Activated naive CD8-positive, alpha-beta T cell treated with anti-CD3 and anti-CD28 coated beads for 36 hours (primary cell): ENCODE data around the gene TNFRSF12A. TPM values are rescaled to one million over a fixed set of nuclear protein-coding genes. Genes with fewer than 3 reads are reported as not detected.
"Not testable (repeated sequence)": the region's sequence is repeated elsewhere in the genome, so short reads cannot be mapped to it uniquely, and the experiment has no call there.

Experiments used
- DNase-seq: peaks from one replicate; pipeline ENCODE4 v3.0.0; 2021
- H3K27ac Mint-ChIP-seq: one replicate; pipeline ENCODE4 v1.8.0; 2022; ENCODE audit warnings: mild to moderate bottlenecking, moderate library complexity, mixed read lengths
- H3K27me3 Mint-ChIP-seq: one replicate; pipeline ENCODE4 v1.8.0; 2022; ENCODE audit warnings: mild to moderate bottlenecking, mixed read lengths
- H3K36me3 Mint-ChIP-seq: one replicate; pipeline ENCODE4 v1.8.0; 2021; ENCODE audit warnings: mild to moderate bottlenecking, mixed read lengths
- H3K4me1 Mint-ChIP-seq: one replicate; pipeline ENCODE4 v1.8.0; 2021; ENCODE audit warnings: mixed read lengths
- H3K4me3 Mint-ChIP-seq: one replicate; pipeline ENCODE4 v1.8.0; 2022; ENCODE audit warnings: mild to moderate bottlenecking, moderate library complexity, mixed read lengths
- H3K9me3 Mint-ChIP-seq: one replicate; pipeline ENCODE4 v1.8.0; 2022; ENCODE audit warnings: mixed read lengths
- total RNA-seq, 2 experiments: library from RNA; stranded (reverse); gene quantifications; one replicate each; pipeline ENCODE4 v1.2.3, GENCODE V29; 2021

The TNFRSF12A gene
- total RNA-seq, 2 experiments from 2014 or later = 1.2 to 1.5 TPM

DNA sequence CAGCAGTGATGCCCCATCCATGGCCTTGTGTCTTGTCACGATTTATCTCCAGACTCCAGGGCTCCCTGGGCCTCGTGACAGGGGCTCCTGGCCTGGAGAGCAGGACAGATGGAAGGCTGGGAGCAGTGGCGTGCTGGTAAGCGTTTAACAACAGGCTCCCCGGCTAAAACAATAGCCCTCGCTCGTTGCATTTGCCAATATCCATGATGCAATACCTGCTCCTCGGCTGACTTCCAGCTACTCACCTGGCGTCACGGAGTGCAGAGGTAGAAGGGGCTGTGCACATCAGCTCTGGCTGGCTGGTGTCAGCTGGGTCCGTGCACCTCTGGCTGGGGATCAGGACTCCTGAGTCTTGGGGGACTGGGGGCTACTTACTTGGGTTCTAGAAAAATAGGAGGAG, 18.1 kb downstream of the TNFRSF12A start:
- peaks cover 88% of the 10 kb centered on the region for H3K27me3 Mint-ChIP-seq
- H3K9me3 Mint-ChIP-seq = no peaks in the 10 kb centered on the region
- peaks cover 5% of the 10 kb centered on the region for H3K4me1 Mint-ChIP-seq
- no peak overlapping the region for H3K27ac Mint-ChIP-seq
- no peak overlapping the region for H3K4me3 Mint-ChIP-seq
- no peaks in the 10 kb centered on the region for H3K36me3 Mint-ChIP-seq
- DNase-seq = no peak

- no peak overlapping the region for H3K4me3 Mint-ChIP-seq
- no peaks in the 10 kb centered on the region for H3K9me3 Mint-ChIP-seq
- DNase-seq = no peak
- H3K27ac Mint-ChIP-seq = no peak overlapping the region
- peaks cover 5% of the 10 kb centered on the region for H3K4me1 Mint-ChIP-seq
- H3K27me3 Mint-ChIP-seq = peaks cover 88% of the 10 kb centered on the region
- H3K36me3 Mint-ChIP-seq = no peaks in the 10 kb centered on the region
Measured at GRCh38 chr16:3038896-3039295, 18.7 kb downstream of the TNFRSF12A start.

- no peak overlapping the region for H3K4me3 Mint-ChIP-seq
- peaks cover 86% of the 10 kb centered on the region for H3K27me3 Mint-ChIP-seq
- no peaks in the 10 kb centered on the region for H3K9me3 Mint-ChIP-seq
- H3K4me1 Mint-ChIP-seq = peaks cover 7% of the 10 kb centered on the region
- DNase-seq = no peak
- H3K36me3 Mint-ChIP-seq = no peaks in the 10 kb centered on the region
- no peak overlapping the region for H3K27ac Mint-ChIP-seq
Measured at GRCh38 chr16:3042376-3042775, 22.2 kb downstream of the TNFRSF12A start.

DNA sequence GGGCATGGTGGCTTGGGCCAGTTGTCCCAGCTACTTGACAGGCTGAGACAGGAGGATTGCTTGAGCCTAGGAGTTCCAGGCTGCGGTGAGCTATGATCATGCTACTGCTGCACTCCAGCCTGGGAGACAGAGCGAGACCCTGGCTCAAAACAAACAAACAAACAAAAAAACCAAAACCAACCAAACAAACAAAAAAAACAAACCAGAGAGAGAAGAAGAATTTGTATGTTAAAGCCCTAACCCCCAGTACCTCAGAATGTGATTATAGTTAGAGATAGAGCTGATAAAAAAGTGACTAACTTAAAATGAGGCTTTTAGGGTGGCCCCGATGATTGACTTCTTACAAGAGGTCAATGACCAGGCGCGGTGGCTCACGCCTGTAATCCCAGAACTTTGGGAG, 24.5 kb downstream of the TNFRSF12A start:
- no peak overlapping the region for H3K27ac Mint-ChIP-seq
- H3K27me3 Mint-ChIP-seq = peaks cover 76% of the 10 kb centered on the region
- no peaks in the 10 kb centered on the region for H3K36me3 Mint-ChIP-seq
- peak overlapping the region; percentile 73 for H3K4me3 Mint-ChIP-seq
- no peak for DNase-seq
- H3K4me1 Mint-ChIP-seq = peaks cover 9% of the 10 kb centered on the region
- H3K9me3 Mint-ChIP-seq = no peaks in the 10 kb centered on the region

GRCh38 chr16:3045758-3046640, 25.8 kb downstream of the TNFRSF12A start, which contains the start of gene MMP25:
TSS of gene MMP25 (plus strand) at chr16:3046561. CDS start at chr16:3046918, 357 bp downstream.
- Mint-ChIP-seq H3K27ac (no peak within 1 kb of the TSS), H3K36me3 (no peaks in the 10 kb centered on the region), H3K9me3 (no peaks in the 10 kb centered on the region)

GRCh38 chr16:3046641-3047386, 26.6 kb downstream of the TNFRSF12A start:
- Mint-ChIP-seq H3K36me3 (no peaks in the 10 kb centered on the region), H3K4me3 (peak overlapping the region; percentile 43), H3K27me3 (peaks cover 56% of the 10 kb centered on the region), H3K27ac (no peak overlapping the region), H3K9me3 (no peaks in the 10 kb centered on the region), H3K4me1 (peaks cover 19% of the 10 kb centered on the region)
- no peak for DNase-seq

More at GRCh38 chr16:3045758-3046640, 25.8 kb downstream of the TNFRSF12A start, which contains the start of gene MMP25:
- H3K4me1 Mint-ChIP-seq = peaks cover 13% of the 10 kb centered on the region
- H3K27me3 Mint-ChIP-seq = peaks cover 63% of the 10 kb centered on the region
- peak within 1 kb of the TSS; percentile 73 for H3K4me3 Mint-ChIP-seq
- DNase-seq = no peak

GRCh38 chr16:3047387-3047720, 27.2 kb downstream of the TNFRSF12A start:
- Mint-ChIP-seq H3K36me3 (no peaks in the 10 kb centered on the region), H3K9me3 (no peaks in the 10 kb centered on the region), H3K27ac (no peak overlapping the region), H3K4me1 (peaks cover 19% of the 10 kb centered on the region), H3K27me3 (peaks cover 53% of the 10 kb centered on the region), H3K4me3 (no peak overlapping the region)
- no peak for DNase-seq

DNA sequence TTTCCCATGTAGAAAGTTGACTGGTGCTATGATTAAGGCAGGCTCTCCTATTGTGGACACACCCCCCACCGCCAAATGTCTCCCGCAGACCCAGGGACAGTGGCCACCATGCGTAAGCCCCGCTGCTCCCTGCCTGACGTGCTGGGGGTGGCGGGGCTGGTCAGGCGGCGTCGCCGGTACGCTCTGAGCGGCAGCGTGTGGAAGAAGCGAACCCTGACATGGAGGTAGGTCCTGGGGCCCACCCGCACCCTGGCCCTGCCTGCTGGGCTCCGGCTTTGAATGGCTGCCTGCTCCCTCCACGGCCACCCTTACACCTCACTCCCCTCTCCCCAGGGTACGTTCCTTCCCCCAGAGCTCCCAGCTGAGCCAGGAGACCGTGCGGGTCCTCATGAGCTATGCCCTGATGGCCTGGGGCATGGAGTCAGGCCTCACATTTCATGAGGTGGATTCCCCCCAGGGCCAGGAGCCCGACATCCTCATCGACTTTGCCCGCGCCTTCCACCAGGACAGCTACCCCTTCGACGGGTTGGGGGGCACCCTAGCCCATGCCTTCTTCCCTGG, 29.8 kb downstream of the TNFRSF12A start:
- H3K4me3 Mint-ChIP-seq = no peak overlapping the region
- peaks cover 30% of the 10 kb centered on the region for H3K4me1 Mint-ChIP-seq
- H3K9me3 Mint-ChIP-seq = no peaks in the 10 kb centered on the region
- H3K27me3 Mint-ChIP-seq = peaks cover 27% of the 10 kb centered on the region
- H3K36me3 Mint-ChIP-seq = peaks cover 12% of the 10 kb centered on the region
- H3K27ac Mint-ChIP-seq = no peak overlapping the region
- no peak for DNase-seq

GRCh38 chr16:3050487-3050886, 30.3 kb downstream of the TNFRSF12A start:
- H3K27ac Mint-ChIP-seq = no peak overlapping the region
- peaks cover 31% of the 10 kb centered on the region for H3K4me1 Mint-ChIP-seq
- H3K4me3 Mint-ChIP-seq = no peak overlapping the region
- peaks cover 15% of the 10 kb centered on the region for H3K36me3 Mint-ChIP-seq
- H3K9me3 Mint-ChIP-seq = no peaks in the 10 kb centered on the region
- H3K27me3 Mint-ChIP-seq = peaks cover 22% of the 10 kb centered on the region
- DNase-seq = no peak

DNA sequence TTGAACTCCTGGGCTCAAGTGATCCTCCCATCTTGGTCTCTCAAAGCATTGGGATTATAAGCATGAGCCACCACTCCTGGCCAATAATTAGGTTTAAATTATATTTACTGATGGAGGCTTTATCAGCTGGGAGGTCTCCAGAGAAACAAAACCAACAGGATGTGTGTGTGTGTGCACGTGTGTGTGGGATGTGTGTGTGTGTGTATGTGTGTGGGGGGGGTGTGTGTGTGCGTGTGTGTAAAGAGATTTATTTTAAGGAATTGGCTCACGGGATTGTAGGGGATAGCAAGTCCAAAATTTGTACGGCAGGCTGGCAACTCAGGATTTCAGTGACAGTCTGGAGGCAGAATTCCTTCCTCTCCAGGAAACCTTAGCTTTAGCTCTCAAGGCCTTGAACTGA, 30.8 kb downstream of the TNFRSF12A start:
- Mint-ChIP-seq H3K4me3 (no peak overlapping the region), H3K4me1 (peaks cover 35% of the 10 kb centered on the region), H3K9me3 (no peaks in the 10 kb centered on the region), H3K27ac (no peak overlapping the region), H3K36me3 (peaks cover 15% of the 10 kb centered on the region), H3K27me3 (peaks cover 19% of the 10 kb centered on the region)
- DNase-seq = no peak

- Mint-ChIP-seq H3K4me1 (peaks cover 38% of the 10 kb centered on the region), H3K9me3 (no peaks in the 10 kb centered on the region), H3K27me3 (peaks cover 19% of the 10 kb centered on the region), H3K36me3 (peaks cover 15% of the 10 kb centered on the region), H3K4me3 (no peak overlapping the region), H3K27ac (no peak overlapping the region)
- no peak for DNase-seq
Measured at GRCh38 chr16:3051494-3051893, 31.3 kb downstream of the TNFRSF12A start.

DNA sequence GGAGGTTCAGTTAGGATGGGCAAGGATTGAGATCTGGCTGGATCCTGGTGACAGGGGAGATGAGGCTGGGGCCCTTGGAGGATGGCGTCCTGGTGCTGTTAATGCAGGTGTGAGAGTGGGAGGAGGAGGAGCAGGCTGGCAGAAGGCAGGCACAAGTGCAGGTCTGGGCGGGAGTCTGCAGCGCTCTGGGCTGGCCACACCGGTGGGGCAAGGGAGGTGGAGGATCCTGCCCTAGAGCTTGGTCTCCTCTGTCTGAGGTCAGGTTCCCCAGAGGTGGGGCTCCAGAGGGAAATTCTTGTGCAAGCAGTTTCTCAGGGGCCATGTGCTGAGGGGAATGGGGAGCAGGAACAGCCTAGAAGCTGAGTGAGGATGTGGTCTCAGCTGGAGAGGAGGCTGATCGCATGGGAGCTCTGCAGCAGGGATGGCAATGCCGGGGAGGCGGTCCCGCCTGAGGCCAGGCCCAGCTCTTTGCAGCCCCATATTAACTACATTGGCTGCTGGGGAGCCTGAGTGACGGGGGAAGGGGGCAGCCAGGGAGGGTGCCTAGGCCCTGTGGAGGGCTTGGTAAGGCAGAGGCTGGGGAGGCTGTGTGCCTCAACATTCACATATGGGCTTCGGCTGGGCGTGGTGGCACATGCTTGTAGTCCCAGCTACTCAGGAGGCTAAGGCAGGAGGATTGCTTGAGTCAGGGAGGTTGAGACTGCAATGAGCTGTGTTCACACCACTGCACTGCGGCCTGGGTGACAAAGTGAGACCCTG, 32.6 kb downstream of the TNFRSF12A start:
- peaks cover 49% of the 10 kb centered on the region for H3K4me1 Mint-ChIP-seq
- DNase-seq = not testable (repeated sequence)

GRCh38 chr16:3053330-3053710, 33.2 kb downstream of the TNFRSF12A start:
- H3K27ac Mint-ChIP-seq, H3K27me3 Mint-ChIP-seq, DNase-seq, H3K4me3 Mint-ChIP-seq, H3K9me3 Mint-ChIP-seq: not testable (repeated sequence)
- Mint-ChIP-seq H3K36me3 (peaks cover 21% of the 10 kb centered on the region), H3K4me1 (peaks cover 47% of the 10 kb centered on the region)

More for the DNA sequence above, 32.6 kb downstream of the TNFRSF12A start:
- H3K27me3 Mint-ChIP-seq, H3K4me3 Mint-ChIP-seq, H3K27ac Mint-ChIP-seq, H3K9me3 Mint-ChIP-seq: not testable (repeated sequence)
- peaks cover 21% of the 10 kb centered on the region for H3K36me3 Mint-ChIP-seq

DNA sequence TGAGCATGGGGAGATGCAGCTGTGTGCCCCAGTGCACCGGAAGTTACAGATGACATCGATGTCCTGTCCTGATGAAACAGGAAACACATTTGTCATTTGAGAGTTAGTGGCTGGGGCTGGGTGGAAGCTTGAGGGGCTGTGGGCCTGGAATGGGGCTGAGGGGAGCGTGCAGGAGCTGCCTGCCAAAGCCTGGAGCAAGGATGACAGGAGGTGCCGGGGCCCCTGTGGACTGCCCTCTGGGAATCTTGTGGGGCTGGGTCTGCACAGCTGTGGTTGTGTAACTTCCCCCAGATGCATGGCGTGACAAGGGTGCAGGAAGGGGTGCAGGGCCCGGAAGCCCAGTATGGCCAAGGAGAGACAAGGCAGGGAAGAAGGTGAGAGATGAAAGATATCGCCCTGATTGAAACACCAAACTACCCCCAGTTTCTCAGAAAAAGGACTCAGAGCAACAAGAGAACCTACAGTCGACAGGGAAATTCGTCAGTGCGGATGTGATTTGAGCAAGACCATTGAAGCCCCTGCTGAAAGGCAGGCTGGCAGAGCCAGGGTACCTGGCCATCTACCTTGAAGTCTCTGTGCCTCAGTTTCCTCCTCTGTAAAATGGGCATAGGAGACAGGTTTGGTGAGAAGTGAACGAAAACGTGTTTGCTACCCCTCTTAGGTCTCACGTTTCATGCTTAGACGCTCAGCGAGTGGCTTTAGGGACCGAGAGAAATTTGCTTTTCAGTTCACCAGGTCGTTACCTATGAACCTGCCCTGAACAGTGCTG, 35.0 kb downstream of the TNFRSF12A start:
- DNase-seq = no peak
- Mint-ChIP-seq H3K4me3 (peak overlapping the region; percentile 33), H3K27me3 (no peaks in the 10 kb centered on the region), H3K27ac (peak overlapping the region; percentile 89), H3K36me3 (peaks cover 21% of the 10 kb centered on the region), H3K4me1 (peaks cover 52% of the 10 kb centered on the region), H3K9me3 (no peaks in the 10 kb centered on the region)
